A673 (cell line): ENCODE data around the gene ZNF248. TPM values are rescaled to one million over a fixed set of nuclear protein-coding genes. Genes with fewer than 3 reads are reported as not detected.

ENCODE experiments used
- Bru-seq: library from RNA; stranded (reverse); fragments of 400-500 nt; gene quantifications from one replicate; lab custom pipeline; 2021; lab: Mats Ljungman, UMichigan
- BruChase-seq, 2 experiments: library from RNA; stranded (reverse); fragments of 400-500 nt; gene quantifications; one replicate each; lab custom pipeline; 2021; lab: Mats Ljungman, UMichigan
- BruUV-seq: library from RNA; stranded (reverse); fragments of 400-500 nt; replicated peaks from 2 replicates; lab custom pipeline; 2021; lab: Mats Ljungman, UMichigan
- CTCF ChIA-PET: fragments of 300-600 bp; sonication (Branson Sonifier 250); formaldehyde crosslinking; loops from one replicate; lab custom pipeline; 2022; ENCODE audit warnings: antibody characterized with exemption; lab: Charles Lee
- POLR2A ChIA-PET: fragments of 300-600 bp; sonication (Branson Sonifier 250); formaldehyde crosslinking; loops from one replicate; lab custom pipeline; 2022; ENCODE audit warnings: antibody characterized with exemption; ENCODE audit not compliant: low non-redundant PET; lab: Charles Lee
- DNase-seq: peaks from one replicate; pipeline ENCODE4 v3.0.0-alpha.2; 2015; ENCODE audit warnings: low spot score
- H3K27ac ChIP-seq: fragments of 200-600 bp; sonication (generic); 2 replicates; pipeline ENCODE4 v1.5.1; 2016; ENCODE audit warnings: mixed run types, low read depth, mild to moderate bottlenecking, mixed read lengths, antibody characterized with exemption, low read length; ENCODE audit not compliant: poor library complexity, severe bottlenecking
- H3K27me3 ChIP-seq: fragments of 200-600 bp; sonication (generic); replicated peaks from 2 replicates; pipeline ENCODE4 v1.6.1; 2017; ENCODE audit warnings: mixed run types, low read depth, mild to moderate bottlenecking, mixed read lengths, antibody characterized with exemption, low read length; ENCODE audit not compliant: insufficient read depth, poor library complexity
- H3K36me3 ChIP-seq: fragments of 200-600 bp; sonication (generic); 2 replicates; pipeline ENCODE4 v1.6.1; 2016; ENCODE audit warnings: mixed run types, mild to moderate bottlenecking, mixed read lengths, antibody characterized with exemption, low read length; ENCODE audit not compliant: insufficient read depth, poor library complexity, severe bottlenecking
- H3K4me1 ChIP-seq: fragments of 200-600 bp; sonication (generic); 2 replicates; pipeline ENCODE4 v1.6.1; 2017; ENCODE audit warnings: mixed run types, mild to moderate bottlenecking, mixed read lengths, antibody characterized with exemption, low read length; ENCODE audit not compliant: insufficient read depth, poor library complexity, severe bottlenecking
- H3K4me3 ChIP-seq: fragments of 200-600 bp; sonication (generic); 2 replicates; pipeline ENCODE4 v1.5.1; 2016; ENCODE audit warnings: low read depth, mixed run types, mild to moderate bottlenecking, mixed read lengths, low read length; ENCODE audit not compliant: poor library complexity, severe bottlenecking
- H3K9me3 ChIP-seq: fragments of 200-600 bp; sonication (generic); 2 replicates; pipeline ENCODE4 v1.6.1; 2016; ENCODE audit warnings: mixed run types, low read depth, mild to moderate bottlenecking, mixed read lengths, antibody characterized with exemption, low read length; ENCODE audit not compliant: poor library complexity, severe bottlenecking
- EZH2 ChIP-seq: fragments of 200-600 bp; sonication (generic); IDR thresholded peaks from 2 replicates; pipeline ENCODE4 v1.6.1; 2017; ENCODE audit warnings: borderline replicate concordance, low read depth, mild to moderate bottlenecking, mixed read lengths, antibody characterized with exemption, low read length; ENCODE audit not compliant: poor library complexity, severe bottlenecking
- intact Hi-C: fragments of 100-400 bp; cut with micrococcal nuclease; formaldehyde crosslinking; loops from one replicate; pipeline ENCODE4 v1.10.0; 2022; ENCODE audit not compliant: unreplicated experiment
- long read RNA-seq: library from polyadenylated mRNA; stranded (forward); transcript quantifications from one replicate; pipeline ENCODE4 v2.0.0, GENCODE V29; 2022
- total RNA-seq: library from RNA; stranded (reverse); gene quantifications from 2 replicates; pipeline ENCODE4 v1.2.3, GENCODE V29; 2021
- TF ChIP-seq, protein P1 (sequence below): fragments of 300-800, 200-600 bp; sonication (generic); conservative IDR thresholded peaks from 2 replicates; pipeline ENCODE4 v1.5.1; 2017; ENCODE audit warnings: low read depth, mild to moderate bottlenecking, antibody characterized with exemption, low read length, moderate library complexity, mixed read lengths

Gene ZNF248
- 8.7 and 10.6 TPM in 2 replicates for total RNA-seq
- percentile 62 among the genes with signal in this experiment for Bru-seq, nascent RNA
- percentile 79 among the genes with signal in this experiment for BruChase-seq, experiment 1, labeled RNA remaining after a 2-hour chase
- BruChase-seq, experiment 2, labeled RNA remaining after a 6-hour chase, result percentile 70 among the genes with signal in this experiment
- long read RNA-seq, full-length matches to known transcripts, result 10 of 27 reads
- long read RNA-seq, partial matches to known transcripts, result 3 of 27 reads
- long read RNA-seq, other reads (novel, unspliced or antisense), result 14 of 27 reads

DNA sequence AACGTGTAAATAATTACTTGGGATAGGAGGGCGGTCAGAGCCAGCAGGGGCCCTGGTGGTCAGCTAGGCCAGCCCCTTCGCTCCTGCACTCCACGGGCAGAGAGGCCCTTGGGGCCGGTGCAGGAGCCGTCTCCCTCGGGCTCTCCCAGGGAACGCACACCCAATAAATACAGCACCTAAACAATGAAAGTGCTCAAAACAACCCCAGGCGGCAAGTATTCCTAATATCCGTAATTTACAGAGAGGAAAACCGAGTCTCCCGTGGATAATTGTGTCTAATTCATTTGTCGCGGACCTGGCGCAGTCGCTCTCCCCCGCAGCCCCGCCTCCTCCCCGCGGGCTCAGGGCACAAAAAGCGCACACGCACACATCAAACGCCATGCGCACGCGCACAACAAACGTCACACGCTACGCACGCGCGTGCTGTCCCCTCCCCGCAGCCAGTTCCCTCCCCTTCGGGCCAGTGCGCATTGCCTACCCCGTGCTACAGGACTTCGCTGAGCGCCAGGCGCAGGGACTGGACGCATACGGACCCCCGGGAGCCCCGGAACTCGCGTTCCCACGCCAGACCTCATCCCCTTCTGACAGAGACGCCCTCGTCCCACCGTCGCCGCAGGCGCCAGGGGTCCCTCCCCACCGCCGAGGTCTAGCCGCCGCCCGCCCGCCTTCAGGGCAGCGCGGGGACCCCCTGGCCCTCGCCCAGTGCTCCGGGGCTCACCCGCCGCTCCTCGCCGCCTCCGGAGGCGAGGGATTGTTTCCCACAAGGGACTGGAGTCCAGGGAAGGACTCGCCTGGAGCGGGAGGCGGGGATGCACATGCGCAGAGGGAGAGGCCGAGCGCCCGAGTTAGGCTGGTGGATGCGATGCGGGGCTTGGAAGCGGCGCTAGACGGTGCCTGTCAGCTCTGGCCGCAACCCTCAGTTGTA lies at the start of gene ZNF248:
TSS of gene ZNF248 (minus strand) at position 324 of the 925 bp plus-strand sequence. CDS start 1,300 bp downstream, outside the sequence.
- BruUV-seq, result TSS peak; percentile 78
- H3K27me3 ChIP-seq, result no peaks in the 10 kb centered on the region
- intact Hi-C loops, result loop anchor here (5.0 kb wide), 2 partner anchors 120 to 155 kb away; partner anchors contain the start of genes ZNF25 and ZNF33A
- POLR2A ChIA-PET, result no interaction called here
- no peaks in the 10 kb centered on the region for H3K36me3 ChIP-seq
- peak within 1 kb of the TSS; percentile 77 for H3K4me3 ChIP-seq
- DNase-seq, result peak; percentile 97
- peak within 1 kb of the TSS; percentile 98 for H3K27ac ChIP-seq
- H3K9me3 ChIP-seq, result no peaks in the 10 kb centered on the region
- H3K4me1 ChIP-seq, result peaks cover 13% of the 10 kb centered on the region
- TF ChIP-seq EZH2, result no peak
- TF ChIP-seq, protein P1, sequence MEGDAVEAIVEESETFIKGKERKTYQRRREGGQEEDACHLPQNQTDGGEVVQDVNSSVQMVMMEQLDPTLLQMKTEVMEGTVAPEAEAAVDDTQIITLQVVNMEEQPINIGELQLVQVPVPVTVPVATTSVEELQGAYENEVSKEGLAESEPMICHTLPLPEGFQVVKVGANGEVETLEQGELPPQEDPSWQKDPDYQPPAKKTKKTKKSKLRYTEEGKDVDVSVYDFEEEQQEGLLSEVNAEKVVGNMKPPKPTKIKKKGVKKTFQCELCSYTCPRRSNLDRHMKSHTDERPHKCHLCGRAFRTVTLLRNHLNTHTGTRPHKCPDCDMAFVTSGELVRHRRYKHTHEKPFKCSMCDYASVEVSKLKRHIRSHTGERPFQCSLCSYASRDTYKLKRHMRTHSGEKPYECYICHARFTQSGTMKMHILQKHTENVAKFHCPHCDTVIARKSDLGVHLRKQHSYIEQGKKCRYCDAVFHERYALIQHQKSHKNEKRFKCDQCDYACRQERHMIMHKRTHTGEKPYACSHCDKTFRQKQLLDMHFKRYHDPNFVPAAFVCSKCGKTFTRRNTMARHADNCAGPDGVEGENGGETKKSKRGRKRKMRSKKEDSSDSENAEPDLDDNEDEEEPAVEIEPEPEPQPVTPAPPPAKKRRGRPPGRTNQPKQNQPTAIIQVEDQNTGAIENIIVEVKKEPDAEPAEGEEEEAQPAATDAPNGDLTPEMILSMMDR, result no peak
- CTCF ChIA-PET, result no interaction called here

GRCh38 chr10:37906382-37906781 lies 49.0 kb upstream of the ZNF248 start:
- Histone ChIP-seq H3K36me3 (no peaks in the 10 kb centered on the region), H3K9me3 (peaks cover 6% of the 10 kb centered on the region), H3K4me1 (no peaks in the 10 kb centered on the region), H3K27ac (no peak overlapping the region), H3K4me3 (no peak overlapping the region), H3K27me3 (no peaks in the 10 kb centered on the region)
- DNase-seq, result no peak
- ChIA-PET POLR2A (no interaction called here), CTCF (no interaction called here)
- no TSS peak for BruUV-seq
- TF ChIP-seq EZH2, result no peak
- TF ChIP-seq, protein P1, result no peak
- intact Hi-C loops, result no loop called here

DNA sequence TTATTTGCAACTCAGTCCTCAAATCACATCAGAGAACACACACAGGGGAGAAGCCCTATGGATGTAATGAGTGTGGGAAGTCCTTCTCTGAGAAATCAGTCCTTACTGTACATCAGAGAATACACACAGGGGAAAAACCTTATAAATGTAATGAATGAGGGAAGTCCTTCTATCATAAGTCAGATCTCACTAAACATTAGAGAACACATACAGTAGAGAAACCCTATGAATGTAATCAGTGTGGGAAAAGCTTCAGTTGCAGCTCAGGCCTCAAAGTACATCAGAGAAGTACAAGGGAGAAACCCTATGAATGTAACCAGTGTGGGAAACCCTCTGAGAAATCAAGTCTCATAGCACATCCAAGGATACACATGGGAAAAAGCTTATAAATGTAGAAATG lies 39.0 kb upstream of the ZNF248 start:
- DNase-seq, result no peak
- Histone ChIP-seq H3K27ac (no peak overlapping the region), H3K27me3 (no peaks in the 10 kb centered on the region), H3K4me3 (no peak overlapping the region), H3K4me1 (no peaks in the 10 kb centered on the region), H3K36me3 (no peaks in the 10 kb centered on the region), H3K9me3 (peaks cover 35% of the 10 kb centered on the region)
- BruUV-seq, result no TSS peak
- TF ChIP-seq, protein P1, result no peak
- TF ChIP-seq EZH2, result no peak
- ChIA-PET POLR2A (no interaction called here), CTCF (no interaction called here)
- intact Hi-C loops, result loop anchor here (10.0 kb wide), 1 partner anchor 1338 kb away; no protein-coding TSS in a partner anchor
